Endothelial cell of umbilical vein (primary cell): ENCODE data around the gene RNF224. TPM values are rescaled to one million over a fixed set of nuclear protein-coding genes. Genes with fewer than 3 reads are reported as not detected.

Experiments used
- BruUV-seq: library from RNA; stranded (reverse); fragments of 400-500 nt; replicated peaks from 2 replicates; lab custom pipeline; 2021; lab: Mats Ljungman, UMichigan
- CTCF ChIA-PET: fragments of 300-600, 350-600 bp; sonication (Branson Sonifier 250); formaldehyde crosslinking; loops from one replicate; lab custom pipeline; 2021; ENCODE audit warnings: antibody characterized with exemption, inconsistent platforms; lab: Charles Lee
- POLR2A ChIA-PET: fragments of 300-600, 350-600 bp; sonication (Branson Sonifier 250); formaldehyde crosslinking; loops from one replicate; lab custom pipeline; 2021; ENCODE audit warnings: antibody characterized with exemption, inconsistent platforms; lab: Charles Lee
- DNase-seq: peaks from one replicate; pipeline ENCODE4 v3.0.0-alpha.2; 2011; ENCODE audit warnings: low read depth, low spot score
- FAIRE-seq: peaks from 2 replicates; lab custom pipeline; 2011; peaks lifted over from hg19 to GRCh38; lab: Jason Lieb, UNC
- H2AFZ ChIP-seq: 2 replicates; pipeline ENCODE4 v1.6.0; 2012; ENCODE audit warnings: low read depth, low read length, control low read depth, inconsistent platforms
- H3K27ac ChIP-seq: 2 replicates; pipeline ENCODE4 v1.5.1; 2011; ENCODE audit warnings: low read depth, mild to moderate bottlenecking, control low read depth, low read length, moderate library complexity; ENCODE audit not compliant: insufficient read depth
- H3K27me3 ChIP-seq, 2 experiments: 2 replicates each; pipeline versions ENCODE4 v1.6.0 to v1.6.1; 2011; ENCODE audit warnings: low read length in 2 of 2, mixed read lengths in 1 of 2; ENCODE audit not compliant: control insufficient read depth in 2 of 2, insufficient read depth in 2 of 2
- H3K36me3 ChIP-seq, 2 experiments: 2 replicates in 1 of 2; 3 replicates in 1 of 2; pipeline ENCODE4 v1.5.1; 2011; ENCODE audit warnings: low read length in 2 of 2, mild to moderate bottlenecking in 1 of 2, moderate library complexity in 1 of 2; ENCODE audit not compliant: control insufficient read depth in 2 of 2, insufficient read depth in 2 of 2; ENCODE audit errors: extremely low read depth in 1 of 2
- H3K4me1 ChIP-seq: 3 replicates; pipeline ENCODE4 v1.5.1; 2011; ENCODE audit warnings: mild to moderate bottlenecking, low read length; ENCODE audit not compliant: control insufficient read depth, insufficient read depth; ENCODE audit errors: extremely low read depth
- H3K4me2 ChIP-seq: 2 replicates; pipeline ENCODE4 v1.6.1; 2011; ENCODE audit warnings: low read length, control low read depth, mixed read lengths; ENCODE audit not compliant: insufficient read depth
- H3K4me3 ChIP-seq, 3 experiments: fragments of 200-600 bp in 1 of 3; sonication (generic), shearing (Covaris generic) in 1 of 3; replicated peaks in 1 of 3; 2 replicates each; pipeline ENCODE4 v1.5.1; 2011 to 2016; ENCODE audit warnings: control low read depth in 3 of 3, low read length in 3 of 3, mild to moderate bottlenecking in 2 of 3, inconsistent platforms in 1 of 3, low read depth in 1 of 3, moderate library complexity in 1 of 3; ENCODE audit not compliant: insufficient read depth in 1 of 3
- H3K79me2 ChIP-seq: 2 replicates; pipeline ENCODE4 v1.6.0; 2012; ENCODE audit warnings: low read length, inconsistent platforms; ENCODE audit not compliant: control insufficient read depth, insufficient read depth
- H3K9ac ChIP-seq: replicated peaks from 2 replicates; pipeline ENCODE3; 2011; ENCODE audit warnings: low read length, control low read depth; ENCODE audit not compliant: insufficient read depth; ENCODE audit errors: extremely low read depth
- H3K9me1 ChIP-seq: replicated peaks from 3 replicates; pipeline ENCODE4 v1.6.0; 2011; ENCODE audit warnings: mild to moderate bottlenecking, low read length; ENCODE audit not compliant: control insufficient read depth, insufficient read depth; ENCODE audit errors: extremely low read depth
- H3K9me3 ChIP-seq: replicated peaks from 2 replicates; pipeline ENCODE4 v1.5.1; 2012; ENCODE audit warnings: low read length, inconsistent platforms; ENCODE audit not compliant: control insufficient read depth, insufficient read depth
- H4K20me1 ChIP-seq: replicated peaks from 2 replicates; pipeline ENCODE3; 2011; ENCODE audit warnings: mild to moderate bottlenecking, low read length; ENCODE audit not compliant: control insufficient read depth, insufficient read depth; ENCODE audit errors: extremely low read depth
- CTCF ChIP-seq, 2 donors: IDR thresholded peaks; 1 replicate in 1 of 2; 2 replicates in 1 of 2; pipeline ENCODE4 v1.5.1; 2011; ENCODE audit warnings: low read length in 2 of 2, mild to moderate bottlenecking in 2 of 2, moderate library complexity in 2 of 2, control low read depth in 1 of 2, inconsistent platforms in 1 of 2, low read depth in 1 of 2; ENCODE audit not compliant: insufficient read depth in 1 of 2; ENCODE audit errors: extremely low read depth in 1 of 2
- EZH2 ChIP-seq: IDR thresholded peaks from 2 replicates; pipeline ENCODE4 v1.6.1; 2012; ENCODE audit warnings: borderline replicate concordance, low read depth, mild to moderate bottlenecking, moderate library complexity, low read length, inconsistent platforms; ENCODE audit not compliant: severe bottlenecking
- FOS ChIP-seq: IDR thresholded peaks from 2 replicates; pipeline ENCODE4 v1.6.1; 2011; ENCODE audit warnings: mild to moderate bottlenecking, low read length, moderate library complexity, borderline replicate concordance; ENCODE audit not compliant: insufficient read depth
- GATA2 ChIP-seq: IDR thresholded peaks from 2 replicates; pipeline ENCODE4 v1.7.0; 2011; ENCODE audit warnings: low read depth, mild to moderate bottlenecking, moderate library complexity, mixed read lengths, low read length; ENCODE audit not compliant: insufficient read length, insufficient read depth
- JUN ChIP-seq: IDR thresholded peaks from 2 replicates; pipeline ENCODE4 v1.6.1; 2011; ENCODE audit warnings: borderline replicate concordance, low read depth; ENCODE audit not compliant: insufficient read length, insufficient read depth
- MAX ChIP-seq: IDR thresholded peaks from 2 replicates; pipeline ENCODE4 v1.6.1; 2011; ENCODE audit not compliant: insufficient read depth, insufficient read length
- MYC ChIP-seq: IDR thresholded peaks from one replicate; pipeline ENCODE4 v1.6.1; 2011; ENCODE audit warnings: mild to moderate bottlenecking, low read depth, low read length
- POLR2AphosphoS5 ChIP-seq: IDR thresholded peaks from 2 replicates; pipeline ENCODE4 v1.6.1; 2012; ENCODE audit warnings: low read depth, mild to moderate bottlenecking, control low read depth, low read length, moderate library complexity; ENCODE audit not compliant: insufficient read depth
- dilution Hi-C: fragments of 300-500 bp; cut with MboI; formaldehyde crosslinking; loops from one replicate; pipeline ENCODE4 v1.15.0; 2019; ENCODE audit warnings: low sequenced_read_pairs; ENCODE audit not compliant: extremely low pct_ligation_motif_present
- intact Hi-C: fragments of 100-400 bp; cut with micrococcal nuclease; formaldehyde crosslinking; loops from one replicate; pipeline ENCODE4 v1.10.0; 2022
- polyA plus RNA-seq, 4 experiments: library from polyadenylated mRNA; depleted of rRNA in 3 of 4; stranded (reverse) in 3 of 4; unstranded in 1 of 4; fragments of >200 nt; gene quantifications; 2 replicates each; pipeline versions ENCODE4 v1.2.1 to v1.2.3, GENCODE V29; 2011 to 2012; ENCODE audit warnings: missing spikeins in 1 of 4
- total RNA-seq: library from RNA; stranded (reverse); gene quantifications from 2 replicates; pipeline ENCODE4 v1.2.3, GENCODE V29; 2021

The RNF224 gene
- total and polyA plus RNA-seq, 2 donors (not counting 3 experiments of a cell fraction or from before 2014, with no cell fraction given), result not detected

- Histone ChIP-seq H4K20me1 (no peaks in the 10 kb centered on the region), H3K4me1 (no peaks in the 10 kb centered on the region), H3K27me3 (no peaks in the 10 kb centered on the region), H3K27ac (no peak overlapping the region), H3K9ac (no peak overlapping the region), H3K36me3 (no peaks in the 10 kb centered on the region), H3K4me3 (no peak overlapping the region), H3K9me1 (no peaks in the 10 kb centered on the region), H2AFZ (no peak overlapping the region), H3K4me2 (no peak overlapping the region), H3K79me2 (no peaks in the 10 kb centered on the region), H3K9me3 (no peaks in the 10 kb centered on the region)
- BruUV-seq, result no TSS peak
- dilution Hi-C loops (no loop called here), intact Hi-C loops (no loop called here)
- POLR2A ChIA-PET, result no interaction called here
- no peak for DNase-seq
- TF ChIP-seq POLR2AphosphoS5 (no peak), GATA2 (no peak), MAX (no peak), EZH2 (no peak), CTCF (IDR thresholded peaks at IDR 0.05; ENCODE audit: extremely low read depth in 1 of 2, insufficient read depth in 1 of 2, low read depth in 1 of 2, low read length in 2 of 2) (no peak), MYC (no peak), JUN (no peak), FOS (no peak)
- no peak for FAIRE-seq
- CTCF ChIA-PET, result no interaction called here
Observed at GRCh38 chr9:137232510-137232909, 5.2 kb downstream of the RNF224 start.
